NCI-H1417 (cell line): ENCODE results near the gene RBBP7.
A peak's percentile ranks its signal among the peaks of the same experiment; 100 is the strongest.

ENCODE experiments used
- DNase-seq, 3 experiments: peaks; one replicate each; lab custom pipeline; 2025; lab: John Stamatoyannopoulos, UW

The RBBP7 gene

DNA sequence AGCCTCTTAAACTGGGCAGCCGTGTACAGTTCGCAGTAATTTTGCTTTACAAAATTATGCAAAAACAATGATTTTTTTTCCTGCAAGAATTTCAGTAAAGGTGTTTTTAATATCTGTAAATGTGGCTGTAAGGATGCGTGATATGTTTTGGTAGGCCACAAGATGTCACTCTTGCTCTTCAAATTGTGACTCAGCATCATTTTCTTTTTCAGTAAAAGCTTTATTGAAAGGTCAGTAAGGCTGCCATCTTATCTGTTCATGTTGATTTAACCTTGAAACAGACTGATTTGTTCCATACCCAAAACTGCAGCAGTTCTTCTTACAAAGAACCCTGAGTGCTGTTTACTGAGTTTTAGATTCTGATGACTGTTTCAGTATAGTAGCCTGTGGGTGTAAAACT, 44.0 kb downstream of the RBBP7 start:
- DNase-seq, result peak; percentile 18 to 71 (median 22)

DNA sequence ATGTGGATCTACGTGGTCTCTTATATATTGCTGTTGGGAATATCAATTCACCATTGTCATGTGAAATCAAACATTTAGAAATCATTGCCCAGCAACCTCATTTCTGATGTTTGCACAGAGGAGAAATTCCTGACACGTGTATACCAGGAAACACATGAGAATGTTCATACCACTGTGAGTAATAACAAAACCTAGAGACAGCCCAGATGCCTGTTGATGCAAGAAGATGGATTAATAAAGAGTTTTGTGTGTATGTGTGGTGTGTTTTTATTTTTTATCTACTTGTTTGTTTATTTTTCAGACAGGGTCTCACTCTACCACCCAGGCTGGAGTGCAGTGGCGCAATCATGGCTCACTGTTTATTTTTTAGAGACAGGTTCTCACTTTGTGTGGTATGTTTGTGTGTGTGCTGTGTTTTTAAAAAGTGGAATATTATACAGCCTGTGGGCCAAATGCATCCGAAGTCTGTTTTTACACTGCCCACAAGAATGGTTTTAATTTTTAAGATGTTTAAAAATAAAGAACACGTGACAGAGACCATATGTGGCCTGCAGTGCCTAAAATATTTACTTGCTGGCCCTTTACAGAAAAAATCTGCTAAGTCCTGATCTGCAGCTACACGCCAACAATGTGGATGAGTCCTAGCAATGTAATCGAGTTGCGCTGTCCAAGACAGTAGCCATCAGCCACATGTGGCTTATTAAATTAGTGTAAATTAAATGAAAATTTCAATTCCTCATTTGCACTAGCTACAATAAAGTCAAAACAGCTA, 44.7 kb downstream of the RBBP7 start:
- no peak for DNase-seq

DNA sequence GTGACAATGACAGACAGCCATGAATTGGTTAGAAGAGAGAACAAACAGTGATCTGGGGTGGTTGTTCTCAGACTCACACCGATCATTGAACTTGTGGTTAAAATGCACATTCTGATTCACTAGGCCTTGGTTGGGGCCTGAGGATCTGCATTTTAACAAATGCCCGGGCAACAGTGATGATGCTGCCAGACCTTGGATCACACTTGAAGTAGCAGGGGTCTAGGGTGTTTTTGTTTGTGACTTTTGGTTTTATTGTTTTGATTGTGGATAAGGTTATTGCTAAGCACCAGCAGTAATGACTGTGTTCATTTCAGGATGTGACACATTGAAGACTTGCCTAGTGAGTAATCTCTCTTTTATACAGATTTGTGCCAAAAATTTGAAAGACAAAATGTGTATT, 47.4 kb downstream of the RBBP7 start:
- no peak for DNase-seq

DNA sequence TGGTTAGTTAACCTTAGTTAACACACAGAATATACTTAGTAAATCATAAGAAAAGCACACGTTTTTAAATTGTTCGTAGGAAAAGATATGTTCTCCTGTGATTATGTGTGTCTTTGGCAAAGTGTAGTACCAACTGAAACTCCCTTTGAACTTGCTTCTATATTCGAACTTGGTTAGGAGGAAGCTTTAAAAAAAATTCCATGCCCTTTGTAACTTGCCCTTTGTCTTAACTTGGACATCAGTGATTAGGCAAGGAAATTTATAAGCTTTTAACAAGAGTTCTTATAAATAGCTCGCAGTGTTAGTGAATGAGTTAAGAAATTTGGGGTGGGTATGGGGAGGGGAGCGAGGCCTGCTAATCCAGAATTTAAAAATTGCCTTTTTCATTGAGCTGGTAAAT, 50.5 kb downstream of the RBBP7 start:
- DNase-seq, result no peak

DNA sequence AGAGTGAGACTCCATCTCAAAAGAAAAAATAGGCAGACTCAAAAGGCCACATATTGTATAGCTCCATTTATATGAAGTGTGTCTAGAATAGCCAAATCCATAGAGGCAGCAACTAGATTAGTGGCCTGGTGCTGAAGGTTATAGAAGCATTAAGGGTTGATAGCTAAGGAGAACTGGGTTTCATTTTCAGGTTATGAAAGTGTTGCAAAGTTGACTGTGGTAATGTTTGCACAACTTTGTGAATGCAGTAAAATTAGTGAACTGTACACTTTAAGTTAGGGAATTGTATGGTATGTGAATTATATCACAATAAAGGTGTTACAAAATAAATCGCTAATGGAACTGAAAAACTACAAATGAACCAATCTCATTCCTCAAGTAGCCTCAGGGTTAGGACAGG, 55.6 kb downstream of the RBBP7 start:
- no peak for DNase-seq

DNA sequence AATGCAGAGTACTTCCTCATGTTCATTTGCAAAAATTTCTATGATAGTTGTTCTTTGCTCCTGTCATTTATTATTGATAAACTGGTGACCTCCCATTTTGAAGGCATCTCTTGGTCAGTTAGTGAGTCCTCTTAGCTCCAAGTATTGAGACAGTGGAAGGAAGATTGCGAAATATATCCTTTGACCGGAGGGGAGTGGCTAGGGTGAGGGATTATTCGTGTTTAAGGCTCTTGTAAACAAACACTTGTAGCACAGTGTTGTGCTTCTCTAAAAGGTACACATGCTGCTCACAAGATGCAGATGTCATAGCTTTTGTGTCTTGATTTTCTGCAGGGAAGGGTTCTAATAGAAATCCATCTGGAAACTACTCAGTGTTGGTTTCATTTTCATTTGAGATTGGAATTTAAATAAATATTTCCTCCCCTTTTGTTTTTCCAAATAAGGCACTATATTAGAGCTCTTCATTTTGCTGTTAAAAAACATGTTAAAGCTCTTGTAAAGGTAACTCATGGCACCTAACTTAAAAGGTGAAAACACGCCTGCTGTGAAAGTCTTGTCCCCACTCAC, 62.1 kb downstream of the RBBP7 start:
- no peak for DNase-seq

DNA sequence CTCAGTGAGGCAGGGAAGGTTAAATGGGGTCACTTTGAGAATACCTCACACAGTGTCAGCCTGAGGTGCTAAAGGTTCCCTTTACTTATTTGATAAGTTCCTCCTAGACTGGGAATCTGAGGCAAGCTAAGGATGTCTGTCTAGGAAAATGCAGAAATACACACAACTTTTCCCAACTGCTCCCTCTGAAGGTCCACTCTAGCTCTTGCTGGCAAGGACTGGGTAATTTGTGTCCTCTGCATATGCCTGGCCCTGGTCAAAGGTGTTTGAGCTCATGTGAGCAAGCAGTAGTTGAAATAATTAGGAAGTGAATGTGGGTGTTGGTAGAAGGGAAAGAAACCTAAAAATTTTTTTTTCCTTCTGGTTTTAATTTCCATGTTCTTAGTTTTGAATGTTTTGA, 62.6 kb downstream of the RBBP7 start:
- peak in 2 of 3 experiments; percentile 6 to 52 for DNase-seq

DNA sequence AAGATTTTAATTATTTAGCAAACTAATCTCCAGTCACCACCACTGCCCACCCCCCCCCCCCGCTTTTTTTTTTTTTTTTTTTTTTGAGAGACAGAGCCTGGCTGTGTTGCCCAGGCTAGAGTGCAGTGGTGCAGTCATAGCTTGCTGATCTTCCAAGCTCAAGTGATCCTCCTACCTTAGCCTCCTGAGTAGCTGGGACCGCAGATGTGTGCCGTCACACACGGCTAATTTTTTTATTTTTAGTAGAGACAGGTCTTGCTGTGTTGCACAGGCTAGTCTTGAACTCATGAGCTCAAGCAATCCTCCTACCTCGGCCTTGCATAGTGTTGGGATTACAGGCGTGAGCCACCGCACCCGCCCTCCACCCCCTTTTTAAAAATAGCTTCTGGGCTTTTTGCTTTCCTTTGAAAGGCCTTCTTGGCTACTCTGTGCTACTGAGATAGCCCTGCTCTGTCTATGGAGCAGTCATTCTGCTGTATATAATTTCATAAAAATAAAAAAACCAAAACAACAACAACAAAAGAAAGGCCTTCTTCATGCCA, 65.2 kb downstream of the RBBP7 start:
- DNase-seq, result no peak

DNA sequence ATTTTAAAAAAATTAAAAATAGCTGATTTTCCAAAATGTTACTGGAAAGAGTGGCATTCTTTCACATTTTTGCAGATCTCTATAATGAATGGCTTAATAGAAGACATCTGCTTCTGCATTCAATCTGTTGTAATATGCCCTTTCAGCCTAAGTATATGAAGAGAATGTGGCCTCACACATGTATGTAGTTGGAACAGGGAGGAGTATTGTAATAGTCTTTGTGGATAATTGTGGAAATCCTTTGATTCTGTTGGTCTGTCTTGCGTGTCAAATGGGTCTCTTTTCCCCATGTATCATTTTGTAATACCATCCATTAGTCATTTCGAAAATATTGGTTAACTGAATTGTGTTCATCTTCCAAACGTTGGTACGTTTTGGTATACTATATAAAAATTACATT, 72.3 kb downstream of the RBBP7 start:
- DNase-seq, result no peak

DNA sequence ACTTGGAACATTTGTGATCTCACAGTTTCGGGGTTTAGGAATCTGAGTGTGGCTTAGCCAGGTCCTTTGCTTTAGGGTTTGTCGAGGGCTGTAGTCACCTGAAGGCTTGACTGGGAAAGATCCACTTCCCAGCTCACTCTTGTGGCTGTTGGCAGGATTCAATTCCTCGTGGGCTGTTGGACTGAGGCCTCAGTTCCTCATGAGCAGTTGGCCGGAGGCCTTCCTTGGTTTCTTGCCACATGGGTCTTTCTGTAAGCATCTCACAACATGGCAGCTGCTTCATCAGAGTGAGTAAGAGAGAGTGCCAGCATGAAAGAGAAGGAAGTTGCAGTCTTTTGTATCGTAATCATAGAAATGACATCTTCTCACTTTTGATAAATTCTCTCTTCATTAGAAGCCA, 72.8 kb downstream of the RBBP7 start:
- DNase-seq, result no peak

DNA sequence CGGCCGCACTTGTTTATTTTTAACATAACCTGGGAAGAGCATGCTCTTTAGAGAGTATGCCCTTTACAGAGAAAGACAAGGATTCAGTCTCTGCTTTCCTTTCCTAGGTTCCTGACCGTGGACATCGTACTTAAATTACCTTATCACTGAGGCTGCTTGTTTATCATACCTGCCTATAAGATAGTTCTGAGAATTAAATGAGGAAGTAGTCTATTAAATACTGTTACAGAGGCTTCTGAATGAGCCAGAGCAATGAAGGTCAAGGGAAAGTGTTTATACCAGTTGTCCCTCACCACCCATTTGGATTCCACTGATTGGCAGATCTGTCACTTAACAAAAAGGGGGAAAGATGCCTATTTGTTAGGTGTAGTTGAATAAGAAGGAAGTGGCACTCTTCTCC, 73.9 kb downstream of the RBBP7 start:
- DNase-seq, result no peak
